ENCODE results near the gene PIGS.
A peak's percentile ranks its signal among the peaks of the same experiment; 100 is the strongest.
"Not testable (repeated sequence)": the region's sequence is repeated elsewhere in the genome, so short reads cannot be mapped to it uniquely, and the experiment has no call there.

PIGS gene

DNA sequence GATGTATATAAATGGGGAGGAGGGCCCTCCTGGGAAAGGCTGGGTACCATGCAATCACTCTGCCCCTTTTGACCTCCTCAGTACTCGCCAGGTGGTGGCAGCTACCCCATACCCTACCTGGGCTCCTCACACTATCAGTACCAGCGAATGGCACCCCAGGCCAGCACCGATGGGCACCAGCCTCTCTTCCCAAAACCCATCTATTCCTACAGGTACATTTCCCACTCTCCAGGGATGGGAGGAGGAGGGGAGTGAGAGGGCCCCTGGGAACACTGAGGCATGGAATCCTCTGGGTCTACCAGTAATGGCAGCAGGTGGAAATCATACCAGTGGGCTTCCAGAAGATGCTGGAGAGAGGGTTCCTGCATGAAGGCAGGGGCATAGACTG lies 42.3 kb downstream of the PIGS start:
- no peak for DNase-seq (ENCODE audit: low read depth, low spot score)

DNA sequence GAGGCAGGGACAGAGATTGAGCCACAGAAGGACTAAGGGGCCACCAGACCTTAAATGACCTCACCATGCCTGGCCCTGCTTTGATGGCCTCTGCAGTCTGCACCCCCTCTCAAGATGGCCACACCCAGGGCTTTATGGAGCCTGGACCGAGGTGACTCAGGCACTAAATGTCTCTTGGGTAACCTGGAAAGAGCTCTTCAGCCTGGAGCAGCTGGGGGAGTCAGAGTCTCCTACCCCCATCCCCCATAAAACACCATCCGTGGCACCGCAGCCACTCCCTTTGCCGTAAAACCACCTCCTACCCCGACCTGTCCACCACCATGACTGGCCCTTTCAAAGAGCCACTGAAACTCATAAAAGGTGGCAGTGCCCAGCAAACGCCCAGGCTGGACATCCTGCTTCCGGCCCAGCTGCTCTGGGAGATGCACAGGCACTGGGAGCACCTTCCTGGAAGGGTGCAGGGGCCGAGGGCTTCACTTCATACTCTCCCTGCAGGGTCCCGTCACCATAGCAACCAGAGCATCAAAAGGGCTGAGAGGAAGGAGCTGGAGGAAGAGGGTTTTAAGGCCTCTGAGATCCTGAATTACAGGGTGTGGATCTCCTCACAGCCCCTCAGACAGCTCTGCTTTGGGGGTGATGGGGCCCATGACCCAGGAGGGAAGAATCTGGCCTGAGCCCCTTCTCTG lies 42.9 kb downstream of the PIGS start:
- no peak for DNase-seq (ENCODE audit: low read depth, low spot score)

DNA sequence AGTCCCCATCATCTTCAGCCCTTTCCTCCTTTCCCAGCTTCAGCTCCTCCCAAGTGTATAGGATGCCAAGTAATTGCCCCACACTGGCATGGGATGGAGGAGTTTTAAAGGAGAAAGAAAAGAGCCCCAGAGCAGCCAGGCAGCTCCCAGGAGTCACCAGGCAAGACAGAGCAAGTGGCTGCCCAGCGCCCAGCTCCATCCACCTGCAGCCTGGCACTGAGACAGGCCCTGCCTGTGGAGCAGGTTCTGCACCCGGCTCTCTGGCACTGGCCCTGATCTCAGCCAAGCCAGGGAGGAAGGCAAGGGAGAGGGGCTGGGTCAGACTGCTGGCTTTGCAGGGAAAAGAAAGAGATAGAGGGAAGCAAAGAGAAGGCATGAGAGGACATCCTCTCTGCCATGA lies 43.5 kb downstream of the PIGS start:
- DNase-seq (ENCODE audit: low read depth, low spot score) = no peak

DNA sequence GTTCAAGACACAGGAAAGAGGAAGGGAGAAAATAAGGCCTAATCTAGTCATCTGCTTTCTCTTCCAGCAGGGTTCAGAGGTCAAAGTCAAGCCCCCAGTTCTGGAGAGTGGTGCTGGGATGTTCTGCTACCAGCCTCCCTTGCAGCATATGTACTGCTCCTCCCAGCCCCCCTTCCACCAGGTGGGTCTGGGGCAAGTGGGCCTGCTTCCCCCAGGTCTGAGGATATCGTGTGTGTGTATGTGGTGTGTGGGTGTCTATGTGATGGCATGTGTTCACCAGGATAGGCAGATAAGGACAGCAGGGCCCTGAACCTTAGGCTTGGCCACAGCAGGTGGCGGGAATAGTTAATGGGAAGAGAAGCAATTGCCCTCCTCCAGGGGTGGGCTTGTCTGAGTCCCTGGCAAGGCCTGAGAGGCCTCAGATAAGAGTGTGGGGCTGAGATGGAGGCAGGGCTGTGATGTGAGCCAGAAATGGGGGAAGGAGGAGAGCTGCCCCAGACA lies 44.1 kb downstream of the PIGS start:
- no peak for DNase-seq (ENCODE audit: low read depth, low spot score)

DNA sequence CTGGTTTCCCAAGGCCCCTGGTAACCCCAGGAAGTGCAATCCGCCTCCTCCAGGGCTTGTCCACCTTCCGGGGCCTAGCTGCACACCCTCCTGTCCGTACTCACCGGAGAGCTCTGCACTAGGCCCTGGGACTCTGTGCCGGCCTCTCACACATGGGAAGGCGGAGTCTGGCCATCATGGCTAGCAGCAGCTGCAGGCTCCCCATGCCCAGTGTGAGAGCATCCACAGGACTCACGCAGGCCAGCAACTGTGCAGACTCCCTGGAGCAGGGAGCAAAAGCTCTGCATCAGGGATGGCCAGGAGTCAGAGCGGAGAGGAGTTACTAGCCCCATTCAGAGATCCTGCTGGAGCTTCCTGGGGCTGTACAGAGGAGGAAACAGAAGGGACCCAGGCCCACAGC lies 44.9 kb downstream of the PIGS start:
- DNase-seq (ENCODE audit: low read depth, low spot score) = no peak

DNA sequence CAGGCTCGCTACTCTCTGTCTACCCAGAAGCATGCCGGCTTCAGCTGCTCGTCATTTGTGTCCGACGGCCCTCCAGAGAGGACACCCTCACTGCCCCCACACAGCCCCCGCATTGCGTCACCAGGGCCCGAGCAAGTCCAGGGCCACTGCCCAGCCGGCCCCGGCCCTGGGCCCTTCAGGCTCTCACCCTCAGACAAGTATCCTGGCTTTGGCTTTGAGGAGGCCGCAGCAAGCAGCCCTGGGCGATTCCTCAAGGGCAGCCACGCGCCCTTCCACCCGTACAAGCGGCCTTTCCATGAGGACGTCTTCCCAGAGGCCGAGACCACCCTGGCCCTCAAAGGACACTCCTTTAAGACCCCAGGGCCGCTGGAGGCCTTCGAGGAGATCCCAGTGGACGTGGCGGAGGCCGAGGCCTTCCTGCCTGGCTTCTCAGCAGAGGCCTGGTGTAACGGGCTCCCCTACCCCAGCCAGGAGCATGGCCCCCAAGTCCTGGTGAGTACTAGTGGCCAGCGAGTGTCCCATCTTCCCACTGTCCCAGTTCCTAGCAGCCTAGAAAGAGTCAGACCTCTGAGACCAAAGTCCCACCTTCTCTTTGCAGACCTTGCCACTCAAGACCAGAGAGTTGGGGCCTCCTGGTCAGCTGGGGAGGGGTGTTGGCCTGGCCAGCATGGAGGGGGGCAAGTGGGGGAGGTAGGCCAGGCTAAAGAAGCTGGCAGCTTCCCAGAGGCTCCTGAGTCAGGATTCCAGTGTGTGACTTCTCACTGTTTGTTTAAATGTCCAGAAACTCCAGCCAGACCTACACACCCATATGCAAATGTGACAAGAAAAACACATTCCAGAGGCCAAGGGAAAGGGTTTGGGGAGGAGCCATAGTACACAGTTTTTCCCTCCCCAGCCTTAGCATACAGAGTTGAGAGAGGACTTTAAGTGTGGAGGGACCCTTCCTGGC lies 46.6 kb downstream of the PIGS start:
- DNase-seq (ENCODE audit: low read depth, low spot score) = peak; percentile 92

DNA sequence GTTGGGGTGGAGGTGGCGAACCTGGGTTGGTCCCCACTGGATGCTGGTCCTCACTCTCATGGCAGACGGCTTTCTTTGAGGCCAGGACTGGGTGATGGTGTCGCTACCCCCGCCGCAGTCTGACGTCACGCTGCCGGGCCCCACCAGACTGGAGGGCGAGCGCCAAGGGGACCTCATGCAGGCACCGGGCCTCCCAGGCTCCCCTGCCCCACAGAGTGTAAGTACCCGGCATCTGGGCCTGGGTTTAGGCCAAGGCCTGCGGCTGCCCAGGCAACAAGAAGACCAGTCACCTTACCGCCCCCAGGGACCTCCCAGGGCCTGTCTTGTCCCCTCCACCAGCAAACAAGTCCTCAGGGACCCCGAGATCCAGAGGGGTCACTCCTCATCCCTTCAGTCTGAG lies 47.4 kb downstream of the PIGS start:
- DNase-seq (ENCODE audit: low read depth, low spot score) = no peak

DNA sequence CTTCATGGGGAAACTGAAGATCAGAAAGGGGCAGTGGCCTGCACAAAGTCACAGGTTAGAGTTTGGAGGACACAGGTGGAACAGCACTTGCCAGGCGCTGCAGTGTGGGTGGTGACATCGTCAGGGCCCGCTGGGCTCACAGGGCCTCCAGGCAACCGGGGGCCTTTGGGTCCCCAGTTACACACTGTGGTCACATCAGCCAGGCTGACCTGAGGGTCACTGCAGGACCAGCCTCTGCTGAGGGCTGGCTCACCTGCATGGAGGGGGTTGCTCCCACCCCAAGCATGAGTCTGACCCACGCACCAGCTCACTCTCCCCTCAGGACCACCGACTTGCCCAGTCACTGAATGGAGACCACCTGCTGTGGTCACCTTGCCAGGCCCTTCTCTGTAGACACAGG lies 48.1 kb downstream of the PIGS start:
- no peak for DNase-seq (ENCODE audit: low read depth, low spot score)

DNA sequence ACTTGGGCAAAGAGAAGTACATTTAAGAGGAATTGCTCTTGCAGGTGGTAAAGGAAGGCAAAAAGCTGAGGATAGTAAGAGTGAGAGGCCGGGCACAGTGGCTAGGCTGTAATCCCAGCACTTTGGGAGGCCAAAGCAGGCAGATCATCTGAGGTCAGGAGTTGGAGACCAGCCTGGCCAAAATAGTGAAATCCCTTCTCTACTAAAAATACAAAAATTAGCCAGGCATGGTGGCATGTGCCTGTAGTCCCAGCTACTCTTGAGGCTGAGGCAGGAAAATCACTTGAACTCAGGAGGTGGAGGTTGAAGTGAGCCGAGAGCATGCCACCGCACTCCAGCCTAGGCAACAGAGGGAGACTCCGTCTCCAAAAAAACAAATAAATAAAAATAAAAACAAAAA lies 49.0 kb downstream of the PIGS start:
- not testable (repeated sequence) for DNase-seq (ENCODE audit: low read depth, low spot score)

DNA sequence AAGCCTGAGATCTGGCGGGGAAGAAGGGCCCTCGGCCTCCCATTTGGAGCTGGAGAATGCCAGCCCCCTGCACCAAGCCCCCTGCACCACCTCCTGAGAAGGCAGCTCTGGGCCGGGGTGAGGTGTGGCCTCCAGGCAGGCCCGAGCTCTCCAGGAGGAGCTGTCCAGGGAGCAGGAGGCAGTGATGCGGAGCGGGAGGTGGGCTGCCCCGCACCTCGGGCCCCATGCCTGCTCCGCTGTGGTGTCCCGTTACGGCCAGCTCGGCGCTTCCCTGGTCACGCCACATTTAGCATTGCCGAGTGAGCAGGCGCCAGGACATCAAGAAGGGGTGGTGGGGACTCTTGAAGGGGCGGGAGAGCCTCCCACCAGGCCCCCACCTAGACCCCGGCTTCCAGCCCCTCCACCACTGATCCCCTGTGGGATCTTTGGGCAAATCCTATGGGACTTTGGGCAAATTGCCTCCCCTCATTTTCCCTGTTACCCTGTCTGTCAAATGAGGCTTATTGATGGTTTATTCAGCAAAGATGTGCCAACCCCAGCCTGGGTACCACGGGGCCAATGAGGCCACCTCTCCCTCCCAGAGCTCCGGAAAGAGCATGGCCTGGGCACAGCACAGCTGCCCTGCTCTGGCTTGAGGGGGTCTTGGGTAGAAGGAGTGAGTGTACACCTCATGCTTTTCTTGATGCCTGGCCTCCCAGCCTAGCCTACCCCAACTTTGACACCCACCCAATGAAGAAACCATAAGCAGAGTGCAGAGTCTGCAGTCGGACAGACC lies 49.8 kb downstream of the PIGS start:
- peak; percentile 28 for DNase-seq (ENCODE audit: low read depth, low spot score)

DNA sequence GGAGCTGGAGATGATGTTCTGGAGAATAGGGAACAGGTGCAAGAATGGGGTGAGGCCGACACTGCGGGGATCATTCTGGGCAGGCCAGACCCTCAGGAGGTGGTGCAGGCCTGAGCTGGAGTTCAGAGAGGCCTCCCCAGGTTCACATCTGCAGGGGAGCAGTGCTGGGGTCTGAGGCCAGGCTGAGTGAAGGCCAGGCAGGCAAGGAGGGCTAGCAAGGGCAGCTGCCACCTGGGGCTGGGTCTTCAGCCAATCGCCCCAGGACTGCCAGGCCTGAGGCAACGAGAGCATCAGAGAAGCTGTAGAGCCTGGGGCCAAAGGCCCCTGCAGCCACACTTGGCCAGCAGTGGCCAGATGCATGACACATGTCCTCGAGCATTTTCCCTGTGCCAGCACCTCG lies 50.6 kb downstream of the PIGS start:
- DNase-seq (ENCODE audit: low read depth, low spot score) = no peak

DNA sequence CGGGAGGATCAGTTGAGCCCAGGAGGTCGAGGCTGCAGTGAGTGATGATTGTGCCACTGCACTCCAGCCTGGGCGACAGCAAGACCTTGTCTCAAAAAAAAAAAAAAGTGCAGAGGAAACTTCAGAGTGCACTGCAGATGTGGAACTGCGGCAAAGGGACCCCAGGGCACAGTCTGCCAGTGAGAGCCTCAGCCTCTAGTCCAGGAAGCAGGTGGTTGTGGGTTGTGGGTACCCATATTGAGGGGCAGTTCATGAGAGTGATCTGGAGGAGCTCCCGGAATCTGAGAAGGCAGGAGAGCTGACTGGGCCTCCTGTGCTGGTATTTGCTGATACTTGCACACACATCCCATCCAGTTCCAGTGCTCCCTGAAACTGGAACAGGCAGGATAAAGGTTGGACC lies 52.1 kb downstream of the PIGS start:
- no peak for DNase-seq (ENCODE audit: low read depth, low spot score)

DNA sequence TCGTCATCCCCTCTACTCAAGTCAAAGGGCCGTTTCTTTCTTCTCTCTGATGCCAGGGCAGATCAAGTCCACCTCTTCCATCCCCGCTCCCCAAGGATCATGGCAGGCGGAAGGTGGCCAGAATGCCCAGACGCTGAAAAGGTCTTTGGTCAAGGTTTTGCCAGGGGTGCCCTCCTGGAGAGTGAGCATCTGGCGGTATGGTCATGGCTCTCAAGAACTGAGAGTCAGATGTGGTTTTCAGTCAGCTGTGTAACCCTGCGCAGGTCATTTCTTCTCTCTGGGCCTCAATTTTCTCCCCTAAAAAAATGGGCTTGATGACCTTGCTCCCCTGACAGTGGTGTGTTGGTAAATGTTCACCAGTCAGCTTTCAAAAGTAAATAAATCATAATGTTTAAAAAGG lies 52.7 kb downstream of the PIGS start:
- no peak for DNase-seq (ENCODE audit: low read depth, low spot score)

DNA sequence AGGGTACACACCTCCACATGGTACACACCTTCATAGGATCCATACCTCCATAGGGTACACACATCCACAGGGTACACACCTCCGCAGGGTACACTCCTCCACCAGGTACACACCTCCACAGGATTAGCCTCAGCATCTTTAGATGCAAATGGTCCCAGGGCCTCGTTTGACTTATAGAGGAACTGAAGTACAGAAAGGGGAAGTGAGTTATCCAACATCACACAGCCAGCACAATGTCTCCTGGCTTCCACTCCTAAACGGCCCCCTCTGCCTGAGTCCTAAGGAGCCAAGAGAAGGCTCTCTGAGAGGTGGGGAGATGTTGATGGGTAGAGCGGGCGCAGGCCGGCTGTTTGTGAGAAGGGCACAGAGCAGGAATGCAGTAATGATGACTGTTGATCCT lies 53.2 kb downstream of the PIGS start:
- DNase-seq (ENCODE audit: low read depth, low spot score) = no peak

DNA sequence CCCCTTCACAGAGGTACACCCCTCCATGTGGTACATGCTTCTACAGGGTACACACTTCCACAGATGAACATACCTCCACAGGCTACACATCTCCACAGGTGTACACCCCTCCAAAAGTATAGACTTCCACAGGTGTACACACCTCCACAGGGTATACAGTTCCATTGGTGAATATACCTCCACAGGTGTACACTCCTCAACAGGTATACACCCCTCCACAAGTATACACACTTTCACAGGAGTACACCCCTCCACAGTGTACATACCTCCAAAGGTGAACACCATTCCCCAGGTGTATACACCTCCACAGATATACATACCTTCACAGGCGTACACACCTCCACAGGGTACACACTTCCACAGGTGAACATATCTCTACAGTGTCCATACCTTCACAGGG lies 55.8 kb downstream of the PIGS start:
- no peak for DNase-seq (ENCODE audit: low read depth, low spot score)

DNA sequence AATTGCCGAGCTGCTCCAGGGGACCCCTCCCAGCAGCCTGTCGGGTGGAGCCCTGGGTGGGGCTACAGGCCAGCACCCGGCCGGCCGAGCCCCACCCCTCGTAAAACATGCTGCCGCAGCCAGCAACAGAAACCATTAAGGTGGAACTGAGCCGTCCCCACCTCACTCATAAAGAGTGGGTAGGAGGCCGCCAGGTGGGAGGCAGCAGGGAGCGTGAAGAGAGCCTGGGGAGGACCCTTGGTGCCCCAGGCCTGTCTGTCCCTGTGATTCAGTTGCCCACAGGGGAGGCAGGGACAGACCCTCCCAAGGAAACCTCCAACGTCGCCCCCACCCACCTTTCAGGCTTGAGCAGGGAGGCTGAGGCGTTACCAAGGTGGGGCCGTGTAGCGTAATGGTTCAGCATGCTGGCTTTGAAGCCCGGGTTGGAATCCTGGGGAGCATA lies 56.7 kb downstream of the PIGS start:
- DNase-seq (ENCODE audit: low read depth, low spot score) = no peak

DNA sequence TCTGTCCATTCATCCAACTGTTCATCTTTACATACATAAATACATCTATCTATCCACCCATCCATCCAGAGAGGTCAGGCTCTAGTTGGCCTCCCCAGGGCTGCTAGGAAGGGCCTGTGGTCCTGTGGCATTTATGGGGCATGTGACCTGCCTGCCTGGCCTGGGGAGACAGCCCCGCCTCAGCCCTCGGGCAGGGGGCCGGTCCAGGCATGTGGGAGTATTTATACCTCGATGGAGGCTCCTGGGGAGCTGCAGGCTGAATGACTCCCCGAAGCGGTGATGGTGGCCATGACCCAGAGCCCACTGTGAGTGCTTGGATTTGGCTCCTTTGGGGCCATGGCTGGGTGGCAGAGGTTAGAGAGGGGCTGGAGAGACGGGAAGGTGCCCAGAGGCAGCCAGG lies 57.8 kb downstream of the PIGS start:
- DNase-seq (ENCODE audit: low read depth, low spot score) = no peak

DNA sequence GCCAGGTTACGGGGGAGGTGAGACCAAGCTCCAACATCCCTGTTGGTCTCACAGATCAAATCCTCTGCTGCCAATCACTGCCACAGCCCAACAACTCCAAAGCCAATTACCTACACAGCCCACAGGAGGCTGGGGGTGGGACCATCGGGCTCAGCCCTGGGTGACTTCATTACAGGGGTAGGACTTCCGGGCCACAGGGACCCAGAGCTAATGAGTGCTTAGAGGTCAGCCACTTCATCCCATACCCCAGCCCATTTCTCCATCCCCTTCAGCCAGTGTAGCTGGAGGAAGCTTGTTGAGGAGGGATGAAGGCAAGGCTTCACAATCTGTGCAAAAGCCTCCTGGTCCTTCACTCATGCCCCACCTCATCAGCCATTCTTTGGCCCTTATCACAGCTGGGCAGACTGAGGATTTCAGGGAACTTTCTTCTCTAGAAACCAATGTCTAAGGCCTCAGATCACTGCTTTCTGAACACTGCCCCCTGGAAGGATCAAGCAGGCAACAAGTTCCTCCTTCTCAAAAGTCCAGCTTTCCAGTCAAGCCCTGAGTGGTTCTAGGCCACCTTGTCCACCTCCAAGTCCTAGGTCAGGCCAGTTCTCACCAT lies 59.4 kb downstream of the PIGS start:
- no peak for DNase-seq (ENCODE audit: low read depth, low spot score)

DNA sequence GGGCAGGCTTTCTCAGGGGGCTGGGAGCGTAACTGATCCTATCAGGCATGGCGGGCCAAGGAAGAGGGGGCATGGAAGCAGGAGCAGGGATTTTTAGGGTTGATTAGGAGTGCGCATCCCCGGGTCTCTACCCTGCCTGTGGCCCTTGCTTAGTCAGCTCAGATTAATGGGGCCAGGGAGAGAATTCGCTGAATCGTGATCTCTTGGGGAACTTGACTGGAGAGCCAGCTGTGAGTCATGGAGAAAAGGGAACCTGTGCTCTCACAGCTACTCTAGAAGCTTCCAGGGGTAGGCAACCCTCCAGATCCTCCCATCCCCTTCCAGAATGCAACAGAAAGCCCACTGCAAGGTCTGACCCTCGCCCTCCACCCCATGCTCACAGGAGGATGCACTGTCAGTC lies 61.5 kb downstream of the PIGS start:
- DNase-seq (ENCODE audit: low read depth, low spot score) = no peak

DNA sequence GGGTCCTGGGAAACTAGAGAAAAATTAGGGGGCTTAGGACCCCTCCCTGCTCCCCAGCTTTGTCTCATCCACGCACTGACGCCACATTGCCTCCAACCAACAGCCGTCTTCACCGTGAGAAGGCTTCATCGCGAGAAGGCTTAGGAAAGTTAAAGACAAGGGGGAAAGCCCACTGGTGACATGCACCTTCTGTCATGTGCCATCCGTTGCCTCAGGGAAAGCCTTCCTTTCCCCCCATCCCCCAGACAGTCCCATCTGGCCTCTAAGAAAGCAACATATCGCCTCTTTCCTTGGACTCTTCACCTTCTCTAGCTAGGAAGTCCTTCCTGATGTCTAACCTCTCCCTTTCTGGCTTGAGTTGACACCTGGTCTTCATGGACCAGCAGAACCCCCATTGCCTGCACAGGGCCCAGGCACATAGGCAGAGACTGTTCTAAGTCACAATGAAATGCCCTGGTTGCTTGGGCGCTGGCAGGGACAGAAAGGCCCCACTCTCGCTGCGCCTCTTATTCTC lies 63.1 kb downstream of the PIGS start:
- DNase-seq (ENCODE audit: low read depth, low spot score) = no peak

DNA sequence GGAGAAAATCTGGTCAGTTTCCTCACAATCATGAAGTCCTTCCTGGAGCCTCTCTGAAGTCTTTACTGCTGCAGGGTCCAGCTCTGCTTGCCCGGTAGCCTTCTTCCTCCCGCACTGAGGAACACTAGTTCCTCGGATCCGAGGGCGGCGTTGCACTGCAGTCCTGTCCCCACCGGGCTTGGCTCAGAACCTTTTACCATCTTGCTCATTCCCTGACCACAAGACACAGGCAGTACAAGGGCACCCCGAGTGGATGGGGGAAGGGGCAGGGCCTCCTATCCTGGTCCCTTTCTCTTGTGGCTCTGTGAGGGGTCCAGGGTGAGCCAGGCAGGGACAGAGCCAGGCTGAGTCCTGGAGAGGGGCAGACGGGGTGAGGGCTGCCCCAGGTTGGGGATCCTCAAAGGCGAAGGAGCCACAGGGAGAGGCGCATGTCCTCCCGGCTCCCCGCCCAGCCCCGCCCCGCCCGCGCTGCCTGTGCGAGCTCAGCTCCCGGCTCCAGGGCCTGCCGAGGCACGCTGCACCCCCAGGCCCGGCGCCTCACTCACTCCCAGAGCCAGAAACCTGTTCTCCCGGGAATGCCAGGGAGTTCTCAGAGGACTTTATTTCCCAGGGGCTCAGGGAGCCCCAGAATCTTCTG lies 63.6 kb downstream of the PIGS start:
- DNase-seq (ENCODE audit: low read depth, low spot score) = peak; percentile 10

Data from astrocyte of the hippocampus (primary cell).